A549 (cell line): ENCODE data around the gene PALLD. TPM values are rescaled to one million over a fixed set of nuclear protein-coding genes. Genes with fewer than 3 reads are reported as not detected.
A peak's percentile ranks its signal among the peaks of the same experiment; 100 is the strongest.

Experiments
- ATAC-seq, 2 experiments: fragments of 200-7000 bp in 1 of 2; fragments of >200 bp in 1 of 2; cut with Nextera tagmentation in 1 of 2; cut with Tn5 transposase in 1 of 2; 3 replicates each; pipeline versions ENCODE4 v1.8.0 to v1.9.1; 2018 to 2020; ENCODE audit warnings: mild to moderate bottlenecking in 1 of 2, moderate library complexity in 1 of 2
- CTCF ChIA-PET: fragments of 300-600 bp; sonication (Branson Sonifier 250); formaldehyde crosslinking; extraction: SDS; loops from one replicate; lab custom pipeline; 2021; ENCODE audit warnings: antibody characterized with exemption, inconsistent platforms; lab: Yijun Ruan, JAX
- POLR2A ChIA-PET: fragments of 350-600 bp; formaldehyde crosslinking; extraction: SDS; loops from one replicate; lab custom pipeline; 2021; ENCODE audit warnings: antibody characterized with exemption, inconsistent platforms; lab: Yijun Ruan, JAX
- DNase-seq, 2 experiments: peaks; one replicate each; pipeline versions ENCODE4 v3.0.0 to v3.0.0-alpha.2; 2011 to 2016; ENCODE audit warnings: low read depth in 1 of 2, low spot score in 1 of 2
- FAIRE-seq: peaks from 2 replicates; lab custom pipeline; 2011; peaks lifted over from hg19 to GRCh38; lab: Jason Lieb, UNC
- H3K27ac ChIP-seq, 2 experiments: fragments of >200 bp; sonication (Bioruptor Twin); formaldehyde crosslinking; 3 replicates each; pipeline ENCODE4 v1.5.1; 2016 to 2017
- H3K4me1 ChIP-seq: fragments of >200 bp; sonication (Bioruptor Twin); formaldehyde crosslinking; 3 replicates; pipeline ENCODE4 v1.6.1; 2016
- H3K4me2 ChIP-seq: fragments of >200 bp; sonication (Bioruptor Twin); formaldehyde crosslinking; 3 replicates; pipeline ENCODE4 v1.6.1; 2016
- H3K4me3 ChIP-seq: fragments of >200 bp; sonication (Bioruptor Twin); formaldehyde crosslinking; 3 replicates; pipeline ENCODE4 v1.5.1; 2016
- H3K9me3 ChIP-seq: fragments of >200 bp; sonication (Bioruptor Twin); formaldehyde crosslinking; 3 replicates; pipeline ENCODE4 v1.6.1; 2016
- ELK1 ChIP-seq: fragments of 150-350 bp; IDR thresholded peaks from 2 replicates; pipeline ENCODE4 v1.6.1; 2014; ENCODE audit warnings: low read depth, mild to moderate bottlenecking, low read length
- FOSL2 ChIP-seq, 2 experiments: fragments of 450-650 bp in 1 of 2; fragments of >200 bp in 1 of 2; sonication (Bioruptor Twin) in 1 of 2; formaldehyde crosslinking; IDR thresholded peaks; 2 replicates each; pipeline versions ENCODE4 v1.5.0 to v1.6.1; 2016 to 2020; ENCODE audit warnings: mild to moderate bottlenecking in 1 of 2, moderate library complexity in 1 of 2
- GATA3 ChIP-seq: IDR thresholded peaks from 2 replicates; pipeline ENCODE4 v1.6.1; 2012; ENCODE audit warnings: borderline replicate concordance
- HEYL ChIP-seq: fragments of 250-450 bp; sonication (Bioruptor Pico); IDR thresholded peaks from 2 replicates; pipeline ENCODE4 v1.8.0; 2021; ENCODE audit warnings: mild to moderate bottlenecking, moderate library complexity
- HOXB13 ChIP-seq: fragments of 250-450 bp; sonication (Bioruptor Pico); IDR thresholded peaks from 2 replicates; pipeline ENCODE4 v1.5.0; 2020; ENCODE audit warnings: low read depth, mild to moderate bottlenecking, moderate library complexity
- HOXB5 ChIP-seq: fragments of 250-450 bp; sonication (Bioruptor Pico); IDR thresholded peaks from 2 replicates; pipeline ENCODE4 v1.5.0; 2020; ENCODE audit warnings: mild to moderate bottlenecking, moderate library complexity
- JUNB ChIP-seq: fragments of >200 bp; sonication (Bioruptor Twin); formaldehyde crosslinking; IDR thresholded peaks from 2 replicates; pipeline ENCODE4 v1.6.1; 2016
- MAFK ChIP-seq: fragments of 450-650 bp; IDR thresholded peaks from 2 replicates; pipeline ENCODE4 v1.6.1; 2014; ENCODE audit not compliant: partially characterized antibody
- MAX ChIP-seq: IDR thresholded peaks from 2 replicates; pipeline ENCODE4 v1.6.1; 2012
- MYC ChIP-seq: IDR thresholded peaks from 2 replicates; pipeline ENCODE4 v1.6.1; 2012; ENCODE audit warnings: mild to moderate bottlenecking, inconsistent platforms, low read length, improper control_type of control experiment, borderline replicate concordance
- NPAS2 ChIP-seq: fragments of 250-450 bp; sonication (Bioruptor Pico); IDR thresholded peaks from 2 replicates; pipeline ENCODE4 v1.8.0; 2022; ENCODE audit warnings: mild to moderate bottlenecking, moderate library complexity, borderline replicate concordance
- PBX3 ChIP-seq: IDR thresholded peaks from 2 replicates; pipeline ENCODE4 v1.6.1; 2012
- RARB ChIP-seq: fragments of 250-450 bp; sonication (Bioruptor Pico); IDR thresholded peaks from 2 replicates; pipeline ENCODE4 v1.8.0; 2021; ENCODE audit warnings: mild to moderate bottlenecking, moderate library complexity
- WGBS: methylation state at CpG from one replicate; pipeline ENCODE4 v1.1.6; 2017; ENCODE audit errors: missing lambda C conversion rate; 5-methylcytosine and 5-hydroxymethylcytosine counted together
- polyA plus RNA-seq, 4 experiments: library from polyadenylated mRNA; depleted of rRNA in 3 of 4; stranded (reverse); fragments of >200 nt; fragmentation: RNase III in 1 of 4; extraction: RNeasy Plus Mini Kit Qiagen cat#74134 plus additional on column Dnase treatment in 1 of 4; gene quantifications; 2 replicates in 3 of 4; 3 replicates in 1 of 4; pipeline ENCODE4 v1.2.3, GENCODE V29; 2011 to 2017

Gene PALLD
- polyA plus RNA-seq, 2 of the 4 experiments (the other 2 are of a cell fraction) = 88.8 to 113 TPM

GRCh38 chr4:168604496-168605373 is 107.9 kb downstream of the PALLD start:
- 20% methylated on average over 7 of the region's 7 CpGs for WGBS
- CTCF ChIA-PET = interaction anchor here (0.5 to 2.2 kb wide), 3 partner anchors 9 to 483 kb away, joined by 3 to 9 read pairs (median 4); no protein-coding TSS in a partner anchor
- Histone ChIP-seq H3K27ac (peak overlapping the region; percentile 67 to 87), H3K4me1 (peaks cover 49% of the 10 kb centered on the region), H3K4me3 (no peak overlapping the region), H3K4me2 (peak overlapping the region; percentile 66), H3K9me3 (no peaks in the 10 kb centered on the region)
- POLR2A ChIA-PET = interaction anchor here (0.9 to 1.0 kb wide), 2 partner anchors 8 to 19 kb away, joined by 3 read pairs; no protein-coding TSS in a partner anchor
- ATAC-seq (peak; percentile 78 to 86), DNase-seq (peak in 1 of 2 experiments; percentile 32), FAIRE-seq (no peak)
- TF ChIP-seq MYC (no peak), ELK1 (no peak), GATA3 (peak; percentile 34; the same call in 1 of the 2 replicates), HOXB5 (CRISPR knock-in tag) (no peak), JUNB (peak; percentile 14; the same call in 1 of the 2 replicates), NPAS2 (CRISPR knock-in tag) (no peak), FOSL2 (IDR thresholded peaks at IDR 0.05) (peak; percentile 43; the same call in 1 of the 2 replicates), FOSL2 (CRISPR knock-in tag; IDR thresholded peaks at IDR 0.05) (peak; percentile 91)
- TF ChIP-seq, all 56 proteins: peak for 3

GRCh38 chr4:168605411-168605810 is 108.6 kb downstream of the PALLD start:
- peak; percentile 85 to 90; a peak in 5 of 6 replicates for ATAC-seq
- no peak for FAIRE-seq
- peaks cover 48% of the 10 kb centered on the region for H3K4me1 ChIP-seq
- peak overlapping the region; percentile 66 for H3K4me2 ChIP-seq
- 25% methylated on average over 3 of the region's 3 CpGs for WGBS
- DNase-seq = peak in 1 of 2 experiments; percentile 36
- POLR2A ChIA-PET = no interaction called here
- H3K9me3 ChIP-seq = no peaks in the 10 kb centered on the region
- peak overlapping the region; percentile 67 to 87 for H3K27ac ChIP-seq
- TF ChIP-seq HEYL (CRISPR knock-in tag) (no peak), MAX (0 out of 2 replicates have a peak, but pooled peaks have one; percentile 30), FOSL2 (IDR thresholded peaks at IDR 0.05) (no peak), FOSL2 (CRISPR knock-in tag; IDR thresholded peaks at IDR 0.05) (peak; percentile 20; the same call in 1 of the 2 replicates)
- no peak overlapping the region for H3K4me3 ChIP-seq
- CTCF ChIA-PET = interaction anchor here (1.8 to 2.2 kb wide), 2 partner anchors 8 to 26 kb away, joined by 4 to 9 read pairs; no protein-coding TSS in a partner anchor

GRCh38 chr4:168607215-168607614 is 110.4 kb downstream of the PALLD start:
- Histone ChIP-seq H3K9me3 (no peaks in the 10 kb centered on the region), H3K4me1 (peaks cover 35% of the 10 kb centered on the region), H3K4me3 (no peak overlapping the region), H3K27ac (no peak overlapping the region), H3K4me2 (no peak overlapping the region)
- ChIA-PET CTCF (interaction anchor here (0.7 kb wide), 1 partner anchor 93 kb away, joined by 5 read pairs; no protein-coding TSS in a partner anchor), POLR2A (no interaction called here)
- 84% methylated on average over 5 of the region's 5 CpGs for WGBS
- no peak for ATAC-seq
- TF ChIP-seq NPAS2 (CRISPR knock-in tag) = no peak
- no peak for TF ChIP-seq HOXB13
- no peak for TF ChIP-seq ELK1
- TF ChIP-seq RARB (CRISPR knock-in tag) = no peak
- TF ChIP-seq PBX3 = no peak
- TF ChIP-seq MAFK = peak; percentile 75
- no peak for DNase-seq
- FAIRE-seq = no peak
